Smooth muscle cell of bladder (primary cell): ENCODE results near the gene CDCA3. TPM values are rescaled to one million over a fixed set of nuclear protein-coding genes. Genes with fewer than 3 reads are reported as not detected.

ENCODE experiments used
- total RNA-seq: library from RNA; depleted of rRNA; stranded (reverse); fragments of >200 nt; gene quantifications from 2 replicates; pipeline ENCODE4 v1.2.3, GENCODE V29; 2014

The CDCA3 gene
- 2.0 and 2.1 TPM in 2 replicates for total RNA-seq

DNA sequence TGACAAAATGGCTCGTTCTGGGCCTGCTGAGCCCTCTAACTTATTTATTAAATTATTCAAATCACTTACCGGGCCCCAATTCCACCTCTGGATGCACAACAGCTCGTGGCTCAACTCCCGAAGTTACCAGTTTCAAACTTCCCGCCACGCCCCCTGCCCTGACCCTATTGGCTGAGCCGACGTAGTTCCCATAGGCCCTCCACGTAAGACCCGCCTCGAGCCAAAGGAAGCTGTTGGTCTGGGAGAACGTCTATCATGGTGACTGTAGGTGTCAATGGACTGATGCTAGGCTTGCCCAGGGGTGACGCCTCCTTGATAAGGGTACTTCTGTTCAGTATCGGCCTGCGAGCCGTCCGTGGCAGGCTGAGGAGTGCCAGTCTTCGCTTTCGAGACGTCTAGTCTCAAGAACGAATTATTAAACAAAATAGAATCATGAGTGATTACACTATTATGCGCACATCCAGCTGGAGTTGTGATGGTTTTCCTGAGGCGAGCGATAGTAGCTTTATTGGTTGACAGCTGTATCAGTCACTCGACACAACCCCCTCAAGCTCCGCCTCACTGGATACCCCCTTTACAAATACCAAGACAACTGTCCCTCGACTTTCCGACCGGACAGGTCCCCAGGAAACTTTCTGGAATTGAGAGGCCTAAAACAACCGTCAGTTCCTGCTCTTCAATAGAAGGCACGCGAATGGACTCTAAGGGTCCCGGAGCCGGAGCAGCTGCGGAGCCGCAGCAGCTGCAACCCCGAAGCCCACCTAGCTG lies at the start of gene CDCA3:
TSS of gene CDCA3 (minus strand) at position 134 of the 768 bp plus-strand sequence. CDS start 334 bp downstream, outside the sequence.

DNA sequence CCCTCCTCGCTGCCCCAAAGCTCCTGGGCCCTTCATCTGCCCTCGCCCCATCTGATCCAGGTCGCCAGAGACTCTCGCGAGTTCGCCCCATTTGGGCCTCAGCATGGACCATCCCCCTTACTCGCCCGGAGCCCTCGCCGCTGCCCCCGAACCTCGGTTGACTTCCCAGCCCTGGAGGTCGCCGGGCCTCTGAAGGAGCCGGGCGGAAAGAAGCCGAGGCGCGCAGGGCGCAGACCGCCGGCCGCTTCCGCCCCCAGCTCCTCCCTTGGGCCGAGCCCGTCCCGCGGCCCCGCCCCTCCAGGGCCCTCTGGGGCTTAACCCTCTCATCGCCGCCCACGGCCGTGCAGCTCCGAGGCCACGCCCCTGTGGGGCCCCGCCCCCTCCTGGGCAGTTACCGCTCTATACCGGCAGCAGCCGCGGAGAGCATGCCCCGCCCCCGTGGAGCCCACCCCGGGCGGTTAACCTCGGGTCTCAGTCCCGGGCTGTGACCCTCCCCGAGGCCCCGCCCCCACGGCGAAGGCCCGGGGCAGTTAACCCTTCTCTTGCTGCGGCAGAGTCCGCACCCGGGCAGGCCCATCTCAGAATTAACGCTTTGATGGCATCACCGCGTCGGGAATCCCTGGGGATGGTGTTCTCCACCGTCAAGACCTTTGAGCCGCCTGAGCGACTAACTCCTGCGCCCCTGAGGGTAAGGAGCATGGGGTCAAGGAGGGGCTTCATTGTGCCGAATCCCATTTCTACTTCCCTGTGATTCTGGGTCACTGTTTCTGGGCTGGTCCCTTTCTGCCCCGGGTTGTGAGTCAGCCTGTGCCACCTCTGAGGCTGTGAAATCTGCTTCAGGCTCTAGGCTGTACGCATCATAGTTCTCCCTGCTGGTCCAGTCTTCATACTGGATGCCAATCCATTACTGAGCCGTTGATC lies 22.3 kb upstream of the CDCA3 start, which contains the start of gene SPSB2:
TSS of gene SPSB2 (minus strand) at position 210 of the 921 bp plus-strand sequence. CDS start 402 bp downstream, outside the sequence.

DNA sequence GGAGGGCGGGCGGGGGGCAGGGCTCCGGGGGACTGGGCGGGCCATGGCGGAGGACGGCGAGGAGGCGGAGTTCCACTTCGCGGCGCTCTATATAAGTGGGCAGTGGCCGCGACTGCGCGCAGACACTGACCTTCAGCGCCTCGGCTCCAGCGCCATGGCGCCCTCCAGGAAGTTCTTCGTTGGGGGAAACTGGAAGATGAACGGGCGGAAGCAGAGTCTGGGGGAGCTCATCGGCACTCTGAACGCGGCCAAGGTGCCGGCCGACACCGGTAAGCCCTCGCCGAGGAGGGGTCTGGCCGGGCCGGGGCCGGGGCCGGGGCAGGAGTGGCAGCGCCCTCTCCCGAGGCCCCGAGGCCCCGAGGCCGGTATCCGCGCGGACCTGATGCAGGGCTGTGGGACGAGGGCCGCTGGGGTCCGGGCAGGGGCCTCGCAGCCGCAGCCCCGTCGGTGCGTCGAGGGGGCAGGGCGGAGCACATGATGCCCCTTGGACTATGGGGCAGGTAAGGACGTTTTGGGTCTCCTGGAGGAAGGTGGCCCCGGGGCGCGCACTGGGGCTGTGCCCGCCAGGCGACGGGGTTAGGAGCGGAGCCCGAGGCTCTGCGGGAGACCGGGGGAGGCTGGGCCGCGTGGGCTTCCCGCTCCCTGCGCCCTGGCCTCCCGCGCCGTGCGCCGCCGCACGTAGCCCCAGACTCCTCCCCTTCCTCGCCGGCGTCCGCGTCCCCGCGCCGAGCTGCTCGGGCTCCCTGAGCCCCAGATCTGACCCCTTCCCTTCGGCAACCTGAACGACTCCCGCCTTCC lies 16.5 kb upstream of the CDCA3 start, which contains the start of gene TPI1:
TSS of gene TPI1 (plus strand) at position 119 of the 798 bp plus-strand sequence. CDS start at position 155, 36 bp downstream.

DNA sequence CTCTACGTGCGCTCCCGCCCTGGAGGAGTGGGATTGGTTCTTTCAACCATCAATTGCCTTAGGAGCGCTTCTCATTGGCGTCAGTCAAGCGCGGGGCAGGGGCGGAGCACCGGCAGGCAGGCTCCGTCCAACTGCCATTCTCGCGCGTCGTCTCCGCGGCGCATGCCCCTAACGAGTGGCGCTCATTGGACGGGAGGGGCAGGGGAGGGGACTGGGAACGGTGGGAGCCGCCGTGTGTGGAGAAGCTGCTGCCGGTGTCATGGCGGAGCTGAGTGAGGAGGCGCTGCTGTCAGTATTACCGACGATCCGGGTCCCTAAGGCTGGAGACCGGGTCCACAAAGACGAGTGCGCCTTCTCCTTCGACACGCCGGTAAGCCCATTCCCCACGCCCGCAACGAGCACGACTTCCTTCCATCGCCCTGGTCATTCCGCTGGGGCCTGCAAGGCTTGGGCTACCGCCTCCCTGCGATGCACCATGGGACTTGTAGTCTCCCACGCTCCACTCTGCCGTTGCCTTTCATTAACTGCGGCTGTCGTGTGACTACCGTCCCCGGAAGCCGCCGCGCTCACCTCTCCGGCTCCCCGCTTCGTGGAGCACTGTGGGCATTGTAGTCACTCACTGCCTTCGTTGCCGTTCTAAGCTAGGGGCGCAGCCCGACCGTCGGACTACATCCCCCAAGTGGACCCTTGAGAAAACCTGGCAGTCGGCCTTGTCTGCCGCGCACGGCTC lies 1.0 kb upstream of the CDCA3 start, which contains the start of gene USP5:
TSS of gene USP5 (plus strand) at position 230 of the 730 bp plus-strand sequence. CDS start at position 260, 30 bp downstream.

DNA sequence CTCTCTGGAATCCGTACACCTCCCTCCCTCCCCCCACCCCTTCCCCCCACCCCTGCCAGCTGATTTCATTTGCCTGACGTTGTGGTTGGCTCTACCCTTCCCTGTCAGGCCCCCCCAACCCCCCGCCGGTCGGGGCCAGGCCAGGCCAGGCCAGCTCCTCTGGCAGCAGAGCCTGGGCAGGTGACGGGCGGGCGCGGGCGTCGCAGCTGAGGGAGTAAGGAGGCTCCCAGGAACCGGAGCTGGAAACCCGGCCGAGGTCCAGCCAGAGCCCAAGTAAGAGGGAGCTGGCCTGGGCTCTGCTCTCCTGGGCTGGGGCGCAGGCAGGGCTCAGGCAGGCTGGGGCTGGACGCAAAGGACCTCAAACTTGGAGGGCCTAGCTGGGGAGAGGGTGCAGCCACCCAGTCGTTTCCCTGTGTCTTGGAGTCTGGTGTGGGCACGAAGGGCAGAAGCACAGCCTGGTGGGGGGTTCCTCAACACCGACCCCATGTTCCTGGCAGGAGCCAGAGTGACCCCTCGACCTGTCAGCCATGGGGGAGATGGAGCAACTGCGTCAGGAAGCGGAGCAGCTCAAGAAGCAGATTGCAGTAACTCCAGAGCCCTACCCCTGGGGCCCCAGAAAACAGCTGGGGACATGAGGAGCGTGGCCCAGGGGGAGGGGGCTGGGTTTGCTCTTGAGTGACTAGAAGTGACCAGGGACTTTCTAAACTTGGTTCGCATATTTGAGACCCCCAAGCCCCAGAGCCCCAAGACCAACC lies 10.1 kb downstream of the CDCA3 start, which contains the start of gene GNB3:
TSS of gene GNB3 (plus strand) at position 165 of the 755 bp plus-strand sequence. CDS start at position 528, 363 bp downstream.

DNA sequence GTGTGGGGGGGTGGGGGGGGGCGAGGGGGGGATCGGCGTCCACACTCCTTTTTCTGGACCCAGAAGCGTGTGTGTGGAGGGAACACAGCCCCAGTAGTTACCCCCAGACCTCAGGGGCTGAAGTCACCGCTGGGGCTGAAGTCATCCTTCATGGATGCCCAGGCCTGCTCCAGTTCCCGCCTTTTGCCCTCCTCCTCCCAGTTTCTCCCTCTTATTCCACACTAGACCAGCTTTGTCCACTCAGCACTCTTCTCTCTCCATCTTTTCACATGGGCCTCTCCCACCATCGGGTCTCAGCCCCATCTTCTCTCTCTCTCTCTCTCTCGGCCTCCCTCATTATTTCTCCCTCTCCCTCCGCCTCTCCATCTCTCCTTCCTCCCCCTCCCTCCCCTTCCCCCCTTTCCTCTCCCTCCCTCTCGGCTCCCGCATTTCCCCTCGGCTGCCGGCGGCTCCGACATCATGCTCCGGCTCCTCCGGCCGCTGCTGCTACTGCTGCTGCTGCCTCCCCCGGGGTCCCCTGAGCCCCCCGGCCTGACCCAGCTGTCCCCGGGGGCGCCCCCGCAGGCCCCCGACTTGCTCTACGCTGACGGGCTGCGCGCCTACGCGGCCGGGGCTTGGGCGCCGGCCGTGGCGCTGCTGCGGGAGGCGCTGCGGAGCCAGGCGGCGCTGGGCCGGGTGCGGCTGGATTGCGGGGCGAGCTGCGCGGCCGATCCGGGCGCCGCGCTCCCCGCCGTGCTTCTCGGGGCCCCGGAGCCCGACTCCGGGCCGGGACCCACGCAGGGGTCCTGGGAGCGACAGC lies 22.9 kb downstream of the CDCA3 start, which contains the start of gene P3H3:
TSS of gene P3H3 (plus strand) at position 426 of the 799 bp plus-strand sequence. CDS start at position 460, 34 bp downstream.

GRCh38 chr12:6821591-6822425 lies 29.3 kb downstream of the CDCA3 start, which contains the start of gene GPR162:
GPR162 (plus strand) TSS chr12:6821821; CDS start chr12:6823899, 2,078 bp downstream.

Other genes starting within 250 kb of the CDCA3 start
- 189 and 195 TPM in 2 replicates for gene CHD4, start 243.9 kb downstream of the CDCA3 start, total RNA-seq
- gene LPAR5, start 215.3 kb downstream of the CDCA3 start, total RNA-seq = not detected in 2 replicates
- gene ACRBP, start 203.9 kb downstream of the CDCA3 start, total RNA-seq = 0.28 and 0.37 TPM in 2 replicates
- 27.2 and 34.4 TPM in 2 replicates for gene ING4, start 188.2 kb downstream of the CDCA3 start, total RNA-seq
- 6.8 and 10.4 TPM in 2 replicates for gene ZNF384, start 161.9 kb downstream of the CDCA3 start, total RNA-seq
- 0.09 TPM in 1 of 2 replicates, not detected in the other for gene PIANP, start 150.5 kb downstream of the CDCA3 start, total RNA-seq
- gene COPS7A, start 127.2 kb downstream of the CDCA3 start, total RNA-seq = 78.9 and 89.7 TPM in 2 replicates
- 106 and 115 TPM in 2 replicates for gene MLF2, start 98.1 kb downstream of the CDCA3 start, total RNA-seq
- 18.7 and 28.0 TPM in 2 replicates for gene PTMS, start 84.9 kb downstream of the CDCA3 start, total RNA-seq
- gene LAG3, start 78.8 kb downstream of the CDCA3 start, total RNA-seq = 0.14 and 0.18 TPM in 2 replicates
- 0.28 and 0.43 TPM in 2 replicates for gene CD4, start 61.8 kb downstream of the CDCA3 start, total RNA-seq
- gene GPR162, start 29.5 kb downstream of the CDCA3 start, total RNA-seq = 2.8 and 3.0 TPM in 2 replicates
- gene P3H3, start 22.9 kb downstream of the CDCA3 start, total RNA-seq = 78.9 and 105 TPM in 2 replicates
- gene GNB3, start 10.4 kb downstream of the CDCA3 start, total RNA-seq = 0.92 and 1.3 TPM in 2 replicates
- gene USP5, start 864 bp upstream of the CDCA3 start, total RNA-seq = 71.1 and 76.5 TPM in 2 replicates
- gene TPI1, start 16.2 kb upstream of the CDCA3 start, total RNA-seq = 1,608 and 1,630 TPM in 2 replicates
- 6.5 and 6.7 TPM in 2 replicates for gene SPSB2, start 22.0 kb upstream of the CDCA3 start, total RNA-seq
- gene LRRC23, start 53.5 kb upstream of the CDCA3 start, total RNA-seq = 9.5 and 14.1 TPM in 2 replicates
- 11.7 and 44.1 TPM in 2 replicates for gene ENO2, start 63.3 kb upstream of the CDCA3 start, total RNA-seq
- gene ATN1, start 76.7 kb upstream of the CDCA3 start, total RNA-seq = 5.0 and 7.5 TPM in 2 replicates
- gene RNU7-1, start 92.5 kb upstream of the CDCA3 start, total RNA-seq = not detected in 2 replicates
- 170 and 215 TPM in 2 replicates for gene C12orf57, start 92.7 kb upstream of the CDCA3 start, total RNA-seq
- gene PTPN6, start 100.1 kb upstream of the CDCA3 start, total RNA-seq = under 0.01 and 0.09 TPM in 2 replicates
- 147 and 183 TPM in 2 replicates for gene PHB2, start 119.4 kb upstream of the CDCA3 start, total RNA-seq
- 32.4 and 39.4 TPM in 2 replicates for gene EMG1, start 119.6 kb upstream of the CDCA3 start, total RNA-seq
- 13.8 and 17.2 TPM in 2 replicates for gene LPCAT3, start 167.2 kb upstream of the CDCA3 start, total RNA-seq
- gene C1S, start 209.4 kb upstream of the CDCA3 start, total RNA-seq = 545 and 658 TPM in 2 replicates
- gene C1R, start 241.2 kb upstream of the CDCA3 start, total RNA-seq = 197 and 242 TPM in 2 replicates